OCI-LY3 (cell line): ENCODE results near the gene TRIM15.
A peak's percentile ranks its signal among the peaks of the same experiment; 100 is the strongest.

Experiments
- H2AFZ ChIP-seq: fragments of 200-600, 300-600 bp; shearing (Covaris generic); 2 replicates; pipeline ENCODE4 v1.6.0; 2014; ENCODE audit warnings: antibody characterized with exemption, low read depth, low read length
- H3K27ac ChIP-seq: fragments of 200-600, 300-600 bp; sonication (generic); 2 replicates; pipeline ENCODE4 v1.5.1; 2014; ENCODE audit warnings: mild to moderate bottlenecking, low read length, moderate library complexity, mixed read lengths
- H3K27me3 ChIP-seq: fragments of 200-600, 300-600 bp; sonication (generic); 2 replicates; pipeline ENCODE4 v1.6.1; 2014; ENCODE audit warnings: low read depth, low read length, mixed read lengths
- H3K36me3 ChIP-seq: fragments of 200-600, 300-600 bp; sonication (generic); replicated peaks from 2 replicates; pipeline ENCODE3; 2014; ENCODE audit warnings: low read depth, low read length, mixed read lengths
- H3K4me1 ChIP-seq: fragments of 300-600, 200-600 bp; sonication (generic); 2 replicates; pipeline ENCODE4 v1.6.1; 2014; ENCODE audit warnings: low read length, mixed read lengths
- H3K4me2 ChIP-seq: fragments of 200-600, 300-600 bp; sonication (generic); 2 replicates; pipeline ENCODE4 v1.6.1; 2014; ENCODE audit warnings: low read length, mixed read lengths
- H3K4me3 ChIP-seq: fragments of 300-600, 200-600 bp; sonication (generic); 2 replicates; pipeline ENCODE4 v1.5.1; 2014; ENCODE audit warnings: antibody characterized with exemption, mild to moderate bottlenecking, low read length, moderate library complexity
- H3K79me2 ChIP-seq: fragments of 300-600, 200-600 bp; shearing (Covaris generic); 2 replicates; pipeline ENCODE4 v1.6.1; 2014; ENCODE audit warnings: mild to moderate bottlenecking, low read length, mixed read lengths
- H3K9ac ChIP-seq: fragments of 300-600, 200-600 bp; shearing (Covaris generic); 2 replicates; pipeline ENCODE4 v1.6.0; 2014; ENCODE audit warnings: mild to moderate bottlenecking, low read length, moderate library complexity
- H3K9me3 ChIP-seq: fragments of 200-600, 300-600 bp; shearing (Covaris generic); 2 replicates; pipeline ENCODE4 v1.6.1; 2014; ENCODE audit warnings: low read length, mixed read lengths; ENCODE audit not compliant: insufficient read depth
- H4K20me1 ChIP-seq: fragments of 200-600, 300-600 bp; sonication (generic); 2 replicates; pipeline ENCODE4 v1.6.1; 2016; ENCODE audit warnings: low read length, mixed read lengths; ENCODE audit not compliant: insufficient read depth
- EZH2phosphoT487 ChIP-seq: fragments of 200-600 bp; shearing (Covaris generic); IDR thresholded peaks from 2 replicates; pipeline ENCODE4 v1.6.1; 2018; ENCODE audit warnings: antibody characterized with exemption, mixed run types, low read depth
- TF ChIP-seq, protein P1 (sequence below): fragments of 200-600, 300-600 bp; sonication (generic); IDR thresholded peaks from 2 replicates; pipeline ENCODE4 v1.5.1; 2014; ENCODE audit warnings: antibody characterized with exemption, low read length, low read depth

TRIM15 gene

DNA sequence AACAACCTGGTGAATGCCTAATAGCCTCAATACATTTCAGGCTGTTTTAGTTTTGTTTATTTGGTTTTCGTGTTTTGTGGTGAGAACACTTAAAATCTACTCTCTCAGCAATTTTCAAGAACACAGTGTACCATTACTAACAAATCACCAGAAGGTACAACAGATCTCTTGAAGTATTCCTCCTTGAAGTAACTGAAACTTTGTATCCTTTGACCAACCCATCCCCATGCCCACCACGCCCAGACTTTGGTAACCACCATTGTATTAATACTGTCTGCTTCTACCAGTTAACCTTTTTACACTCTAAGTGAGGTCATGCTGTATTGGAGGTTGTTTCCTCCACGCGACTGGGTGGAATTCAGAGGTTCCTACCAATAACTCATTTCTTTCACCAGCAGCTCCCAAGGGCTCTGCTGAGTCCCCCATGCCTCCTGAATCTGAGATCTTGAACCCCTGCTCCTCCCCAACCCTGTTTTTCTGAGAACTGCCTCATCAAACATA, 33.1 kb upstream of the TRIM15 start:
- peak overlapping the region; percentile 60; the same call in 1 of the 2 replicates for H2AFZ ChIP-seq
- peak overlapping the region; percentile 33; the same call in 1 of the 2 replicates for H3K4me3 ChIP-seq
- no peaks in the 10 kb centered on the region for H3K79me2 ChIP-seq
- H3K4me2 ChIP-seq = peak overlapping the region; percentile 69
- TF ChIP-seq, protein P1, sequence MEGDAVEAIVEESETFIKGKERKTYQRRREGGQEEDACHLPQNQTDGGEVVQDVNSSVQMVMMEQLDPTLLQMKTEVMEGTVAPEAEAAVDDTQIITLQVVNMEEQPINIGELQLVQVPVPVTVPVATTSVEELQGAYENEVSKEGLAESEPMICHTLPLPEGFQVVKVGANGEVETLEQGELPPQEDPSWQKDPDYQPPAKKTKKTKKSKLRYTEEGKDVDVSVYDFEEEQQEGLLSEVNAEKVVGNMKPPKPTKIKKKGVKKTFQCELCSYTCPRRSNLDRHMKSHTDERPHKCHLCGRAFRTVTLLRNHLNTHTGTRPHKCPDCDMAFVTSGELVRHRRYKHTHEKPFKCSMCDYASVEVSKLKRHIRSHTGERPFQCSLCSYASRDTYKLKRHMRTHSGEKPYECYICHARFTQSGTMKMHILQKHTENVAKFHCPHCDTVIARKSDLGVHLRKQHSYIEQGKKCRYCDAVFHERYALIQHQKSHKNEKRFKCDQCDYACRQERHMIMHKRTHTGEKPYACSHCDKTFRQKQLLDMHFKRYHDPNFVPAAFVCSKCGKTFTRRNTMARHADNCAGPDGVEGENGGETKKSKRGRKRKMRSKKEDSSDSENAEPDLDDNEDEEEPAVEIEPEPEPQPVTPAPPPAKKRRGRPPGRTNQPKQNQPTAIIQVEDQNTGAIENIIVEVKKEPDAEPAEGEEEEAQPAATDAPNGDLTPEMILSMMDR = no peak
- TF ChIP-seq EZH2phosphoT487 = no peak
- no peak overlapping the region for H3K9ac ChIP-seq
- H3K27ac ChIP-seq = no peak overlapping the region
- H3K9me3 ChIP-seq = no peaks in the 10 kb centered on the region
- H3K4me1 ChIP-seq = peaks cover 10% of the 10 kb centered on the region
- H4K20me1 ChIP-seq = no peaks in the 10 kb centered on the region
- peaks cover 24% of the 10 kb centered on the region for H3K27me3 ChIP-seq
- no peaks in the 10 kb centered on the region for H3K36me3 ChIP-seq

GRCh38 chr6:30130887-30131862, 32.2 kb upstream of the TRIM15 start:
- H3K4me1 ChIP-seq = peaks cover 15% of the 10 kb centered on the region
- no peaks in the 10 kb centered on the region for H4K20me1 ChIP-seq
- H3K9ac ChIP-seq = no peak overlapping the region
- H3K4me3 ChIP-seq = peak overlapping the region; percentile 33; the same call in 1 of the 2 replicates
- peaks cover 24% of the 10 kb centered on the region for H3K27me3 ChIP-seq
- no peaks in the 10 kb centered on the region for H3K36me3 ChIP-seq
- H3K9me3 ChIP-seq = no peaks in the 10 kb centered on the region
- H3K27ac ChIP-seq = no peak overlapping the region
- TF ChIP-seq, protein P1 = peak; percentile 97
- TF ChIP-seq EZH2phosphoT487 = no peak
- peak overlapping the region; percentile 69 for H3K4me2 ChIP-seq
- no peaks in the 10 kb centered on the region for H3K79me2 ChIP-seq
- peak overlapping the region; percentile 60 for H2AFZ ChIP-seq

- Histone ChIP-seq H3K4me2 (no peak overlapping the region), H3K27ac (no peak overlapping the region), H4K20me1 (no peaks in the 10 kb centered on the region), H3K9me3 (no peaks in the 10 kb centered on the region), H3K4me1 (peaks cover 21% of the 10 kb centered on the region), H3K79me2 (no peaks in the 10 kb centered on the region), H3K4me3 (no peak overlapping the region), H3K36me3 (no peaks in the 10 kb centered on the region), H3K9ac (no peak overlapping the region), H2AFZ (no peak overlapping the region), H3K27me3 (peaks cover 24% of the 10 kb centered on the region)
- TF ChIP-seq, protein P1 = no peak
- TF ChIP-seq EZH2phosphoT487 = no peak
Observed at GRCh38 chr6:30131947-30132497, 31.3 kb upstream of the TRIM15 start.

- H3K9ac ChIP-seq = no peak overlapping the region
- TF ChIP-seq, protein P1 = no peak
- TF ChIP-seq EZH2phosphoT487 = no peak
- H3K4me3 ChIP-seq = no peak overlapping the region
- H3K4me2 ChIP-seq = no peak overlapping the region
- no peaks in the 10 kb centered on the region for H4K20me1 ChIP-seq
- no peaks in the 10 kb centered on the region for H3K9me3 ChIP-seq
- no peaks in the 10 kb centered on the region for H3K36me3 ChIP-seq
- H3K4me1 ChIP-seq = peaks cover 19% of the 10 kb centered on the region
- H3K79me2 ChIP-seq = no peaks in the 10 kb centered on the region
- no peak overlapping the region for H3K27ac ChIP-seq
- no peak overlapping the region for H2AFZ ChIP-seq
- H3K27me3 ChIP-seq = peaks cover 30% of the 10 kb centered on the region
Observed at GRCh38 chr6:30135147-30135546, 28.2 kb upstream of the TRIM15 start.
